Coronary artery (tissue), 2 donors: ENCODE measurements around the gene MCTP1.

Experiments used
- DNase-seq: peaks from one replicate; pipeline ENCODE4 v3.0.0-alpha.2; 2017; ENCODE audit warnings: low spot score
- H3K27ac ChIP-seq, 2 donors: fragments of 200-600 bp; sonication (generic); one replicate each; pipeline ENCODE4 v1.5.1; 2016 to 2019
- H3K4me3 ChIP-seq: fragments of 200-600 bp; sonication (generic); 2 replicates; pipeline ENCODE4 v1.5.1; 2016; ENCODE audit warnings: mild to moderate bottlenecking, moderate library complexity
- TF ChIP-seq, protein P1 (sequence below): fragments of 200-600 bp; sonication (generic); IDR thresholded peaks from one replicate; pipeline ENCODE4 v1.5.1; 2019; ENCODE audit warnings: antibody characterized with exemption

The MCTP1 gene

DNA sequence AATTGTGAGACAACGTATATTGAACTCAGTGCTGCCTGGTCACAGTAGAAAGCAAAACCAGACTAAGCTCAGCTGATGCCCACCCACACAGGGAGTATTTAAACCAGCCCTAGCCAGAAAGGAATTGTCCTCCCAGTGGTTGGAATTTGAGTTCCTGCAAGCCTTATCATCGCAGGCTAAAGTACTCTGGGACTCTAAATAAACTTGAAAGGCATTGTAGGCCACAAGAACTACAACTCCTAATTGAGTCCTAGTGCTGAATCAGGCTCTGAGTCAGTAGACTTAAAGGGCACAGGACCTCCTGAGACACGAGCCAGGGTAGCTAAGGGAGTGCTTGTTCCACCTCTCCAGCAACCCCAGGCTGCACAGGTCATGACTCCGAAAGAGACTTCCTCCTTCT lies 171.4 kb downstream of the MCTP1 start:
- DNase-seq = no peak
- TF ChIP-seq, protein P1, sequence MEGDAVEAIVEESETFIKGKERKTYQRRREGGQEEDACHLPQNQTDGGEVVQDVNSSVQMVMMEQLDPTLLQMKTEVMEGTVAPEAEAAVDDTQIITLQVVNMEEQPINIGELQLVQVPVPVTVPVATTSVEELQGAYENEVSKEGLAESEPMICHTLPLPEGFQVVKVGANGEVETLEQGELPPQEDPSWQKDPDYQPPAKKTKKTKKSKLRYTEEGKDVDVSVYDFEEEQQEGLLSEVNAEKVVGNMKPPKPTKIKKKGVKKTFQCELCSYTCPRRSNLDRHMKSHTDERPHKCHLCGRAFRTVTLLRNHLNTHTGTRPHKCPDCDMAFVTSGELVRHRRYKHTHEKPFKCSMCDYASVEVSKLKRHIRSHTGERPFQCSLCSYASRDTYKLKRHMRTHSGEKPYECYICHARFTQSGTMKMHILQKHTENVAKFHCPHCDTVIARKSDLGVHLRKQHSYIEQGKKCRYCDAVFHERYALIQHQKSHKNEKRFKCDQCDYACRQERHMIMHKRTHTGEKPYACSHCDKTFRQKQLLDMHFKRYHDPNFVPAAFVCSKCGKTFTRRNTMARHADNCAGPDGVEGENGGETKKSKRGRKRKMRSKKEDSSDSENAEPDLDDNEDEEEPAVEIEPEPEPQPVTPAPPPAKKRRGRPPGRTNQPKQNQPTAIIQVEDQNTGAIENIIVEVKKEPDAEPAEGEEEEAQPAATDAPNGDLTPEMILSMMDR = no peak
- H3K4me3 ChIP-seq = no peak overlapping the region

DNA sequence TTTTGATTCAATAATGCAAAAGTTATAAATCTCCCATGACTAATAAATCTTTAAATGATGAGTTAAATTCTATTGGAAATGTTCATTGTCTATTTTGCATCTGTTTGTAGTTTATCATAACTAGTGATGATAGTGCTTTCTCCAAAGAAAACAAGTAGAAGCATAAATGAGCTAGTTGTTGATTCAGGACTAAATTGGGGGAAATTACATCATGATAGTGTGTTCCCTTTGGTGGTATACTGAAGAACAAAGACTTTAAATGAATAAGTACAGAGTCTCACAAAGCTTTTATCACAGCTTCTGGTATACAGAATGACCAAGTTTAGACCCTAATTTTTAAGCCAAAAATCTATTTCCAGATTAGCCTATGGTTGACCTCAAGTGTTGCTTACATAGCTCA lies 173.8 kb downstream of the MCTP1 start:
- DNase-seq = no peak
- Histone ChIP-seq H3K27ac (no peak overlapping the region), H3K4me3 (no peak overlapping the region)
- TF ChIP-seq, protein P1 = no peak

More for the DNA sequence above, 171.4 kb downstream of the MCTP1 start:
- H3K27ac ChIP-seq = no peak overlapping the region

DNA sequence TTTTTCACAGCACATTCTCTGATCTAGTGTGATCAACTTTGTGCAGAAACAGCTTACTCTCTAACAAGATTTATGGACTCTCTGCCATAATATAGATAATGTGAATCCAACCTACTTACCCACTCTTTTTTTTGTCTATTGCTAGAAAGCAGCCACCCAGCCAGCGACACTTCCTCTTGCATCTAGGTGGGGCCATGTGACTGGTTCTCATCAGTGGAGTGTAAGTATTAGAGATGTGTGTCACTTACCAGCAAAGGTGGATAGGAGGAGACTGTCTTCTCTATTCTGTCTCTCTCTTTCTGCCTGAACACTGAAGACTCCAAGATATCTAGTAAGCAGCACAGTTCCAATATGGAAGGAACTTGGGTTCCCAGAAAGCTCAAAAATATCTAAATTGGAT lies 174.8 kb downstream of the MCTP1 start:
- H3K27ac ChIP-seq = no peak overlapping the region
- no peak overlapping the region for H3K4me3 ChIP-seq
- DNase-seq = no peak

DNA sequence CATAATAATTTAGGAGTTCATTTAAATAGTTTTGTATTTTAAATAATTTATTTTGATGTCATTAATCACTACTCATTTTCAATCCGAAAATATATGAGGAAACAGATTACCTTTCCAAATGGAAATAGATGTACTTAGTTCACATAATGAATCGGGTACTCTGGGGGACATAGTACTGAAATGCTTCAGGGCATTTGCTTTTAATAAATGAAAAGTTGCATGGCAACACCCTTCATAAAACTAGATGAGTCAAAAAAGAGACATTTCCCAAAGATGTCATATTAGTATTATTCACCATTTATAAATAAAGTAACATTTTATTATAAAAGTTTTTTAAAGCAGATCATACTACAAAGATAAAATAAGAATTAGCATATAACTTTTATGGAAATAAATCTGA lies 177.8 kb downstream of the MCTP1 start:
- Histone ChIP-seq H3K27ac (no peak overlapping the region), H3K4me3 (no peak overlapping the region)
- TF ChIP-seq, protein P1 = no peak
- no peak for DNase-seq

More for the DNA sequence above, 174.8 kb downstream of the MCTP1 start:
- TF ChIP-seq, protein P1 = no peak

DNA sequence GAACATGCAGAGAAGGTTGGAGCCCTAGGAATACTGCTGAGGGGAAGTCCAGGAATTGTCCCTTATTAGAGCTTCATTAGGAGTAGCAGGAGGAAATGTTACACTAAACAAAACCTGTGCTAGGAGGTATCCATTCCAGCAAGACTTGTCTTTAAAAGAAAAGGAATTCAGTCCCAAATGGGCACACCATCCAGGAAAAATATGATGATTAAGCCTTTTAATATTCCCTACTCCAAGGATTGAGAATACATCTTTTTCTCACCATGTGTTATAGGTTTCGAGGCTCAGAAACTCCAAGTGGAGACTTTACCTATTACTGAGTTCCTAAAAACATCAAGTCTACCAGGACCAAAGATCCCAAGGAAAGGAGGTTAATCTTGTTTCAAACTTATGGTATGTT lies 179.3 kb downstream of the MCTP1 start:
- no peak for DNase-seq
- Histone ChIP-seq H3K4me3 (no peak overlapping the region), H3K27ac (no peak overlapping the region)
- TF ChIP-seq, protein P1 = no peak

DNA sequence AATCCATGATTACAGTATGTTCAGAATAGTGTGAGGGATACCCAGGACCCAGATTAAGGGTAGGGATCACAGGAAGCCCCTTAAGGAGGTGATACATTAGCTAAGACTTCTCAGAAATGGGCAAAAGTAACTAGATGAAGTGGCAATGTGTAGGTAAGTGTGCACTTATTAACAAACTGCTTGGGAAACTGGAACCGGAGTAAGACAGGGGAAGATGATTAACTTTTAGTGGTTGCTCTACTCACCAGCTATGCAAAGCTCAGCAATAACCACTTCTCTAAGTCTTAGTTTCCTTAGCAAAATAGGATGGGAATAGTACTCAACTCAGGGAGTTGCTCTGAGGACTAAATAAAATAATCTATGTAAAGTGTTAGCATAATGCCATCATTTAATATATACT lies 182.2 kb downstream of the MCTP1 start:
- no peak overlapping the region for H3K4me3 ChIP-seq
- TF ChIP-seq, protein P1 = no peak
- H3K27ac ChIP-seq = no peak overlapping the region
- no peak for DNase-seq

DNA sequence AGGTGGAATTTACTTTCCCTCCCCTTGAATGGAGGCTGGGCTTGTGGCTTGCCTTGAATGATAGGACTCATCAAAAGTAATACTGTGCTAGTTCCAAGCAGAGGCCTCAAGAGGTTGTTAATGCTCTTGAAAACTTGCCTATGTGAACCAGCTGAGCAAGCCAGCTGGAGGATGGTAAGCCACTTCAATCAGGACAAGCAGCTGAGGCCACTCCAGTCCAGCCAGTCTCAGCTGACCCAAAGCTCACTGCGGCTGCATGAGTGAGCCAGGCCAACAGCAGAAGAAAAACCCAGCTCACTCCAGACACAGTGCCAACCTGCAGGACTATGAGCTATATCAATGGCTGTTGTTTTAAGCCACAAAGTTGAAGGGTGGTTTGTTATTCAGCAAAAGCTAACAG lies 182.8 kb downstream of the MCTP1 start:
- TF ChIP-seq, protein P1 = no peak
- H3K27ac ChIP-seq = no peak overlapping the region
- no peak overlapping the region for H3K4me3 ChIP-seq
- DNase-seq = no peak
